H9 (cell line): ENCODE results near the gene RABGAP1L. TPM values are rescaled to one million over a fixed set of nuclear protein-coding genes. Genes with fewer than 3 reads are reported as not detected.

Source experiments
- DNase-seq: peaks from one replicate; pipeline ENCODE4 v3.0.0-alpha.2; 2017
- H2AFZ ChIP-seq: one replicate; pipeline ENCODE4 v1.6.1; 2013; ENCODE audit warnings: mild to moderate bottlenecking, low read length, control low read depth, moderate library complexity
- H2AK5ac ChIP-seq: 2 replicates; pipeline ENCODE4 v1.6.1; 2013; ENCODE audit warnings: low read length, control low read depth, mixed read lengths; ENCODE audit not compliant: insufficient read length
- H2BK120ac ChIP-seq: one replicate; pipeline ENCODE4 v1.6.1; 2013; ENCODE audit warnings: low read depth, mild to moderate bottlenecking, low read length, control low read depth, inconsistent platforms; ENCODE audit not compliant: poor library complexity, severe bottlenecking
- H2BK12ac ChIP-seq: 2 replicates; pipeline ENCODE4 v1.6.1; 2013; ENCODE audit warnings: low read length, control low read depth, mixed read lengths, low read depth; ENCODE audit not compliant: insufficient read length
- H2BK15ac ChIP-seq: 2 replicates; pipeline ENCODE4 v1.6.1; 2013; ENCODE audit warnings: low read depth, low read length, control low read depth
- H2BK20ac ChIP-seq: one replicate; pipeline ENCODE4 v1.6.1; 2013; ENCODE audit warnings: low read depth, mild to moderate bottlenecking, low read length, control low read depth, inconsistent platforms; ENCODE audit not compliant: poor library complexity, severe bottlenecking
- H2BK5ac ChIP-seq: 2 replicates; pipeline ENCODE4 v1.6.1; 2013; ENCODE audit warnings: low read length, control low read depth, mixed read lengths; ENCODE audit not compliant: insufficient read length
- H3K14ac ChIP-seq: 2 replicates; pipeline ENCODE4 v1.6.1; 2013; ENCODE audit warnings: low read length, control low read depth; ENCODE audit not compliant: insufficient read depth
- H3K18ac ChIP-seq: 2 replicates; pipeline ENCODE4 v1.6.1; 2013; ENCODE audit warnings: low read depth, mild to moderate bottlenecking, mixed read lengths, low read length, control low read depth; ENCODE audit not compliant: insufficient read length
- H3K23ac ChIP-seq: 2 replicates; pipeline ENCODE4 v1.6.1; 2013; ENCODE audit warnings: low read length, control low read depth, mixed read lengths, low read depth; ENCODE audit not compliant: insufficient read length
- H3K23me2 ChIP-seq: 2 replicates; pipeline ENCODE4 v1.6.1; 2013; ENCODE audit warnings: low read depth, mild to moderate bottlenecking, mixed read lengths, low read length, control low read depth; ENCODE audit not compliant: insufficient read length, poor library complexity, severe bottlenecking
- H3K27ac ChIP-seq: 2 replicates; pipeline ENCODE4 v1.5.1; 2013; ENCODE audit warnings: low read length, control low read depth, mixed read lengths, low read depth; ENCODE audit not compliant: insufficient read length
- H3K27me3 ChIP-seq: 2 replicates; pipeline ENCODE4 v1.6.1; 2013; ENCODE audit warnings: low read length, control low read depth, inconsistent platforms; ENCODE audit not compliant: insufficient read depth
- H3K4ac ChIP-seq: 2 replicates; pipeline ENCODE4 v1.6.1; 2013; ENCODE audit warnings: low read depth, mild to moderate bottlenecking, control low read depth, inconsistent platforms, low read length, moderate library complexity
- H3K4me1 ChIP-seq: 2 replicates; pipeline ENCODE4 v1.6.1; 2013; ENCODE audit warnings: low read length, control low read depth, inconsistent platforms; ENCODE audit not compliant: insufficient read depth
- H3K4me2 ChIP-seq: 2 replicates; pipeline ENCODE4 v1.6.1; 2013; ENCODE audit warnings: low read length, control low read depth, mixed read lengths; ENCODE audit not compliant: insufficient read length, insufficient read depth
- H3K56ac ChIP-seq: 2 replicates; pipeline ENCODE4 v1.6.1; 2013; ENCODE audit warnings: low read depth, mild to moderate bottlenecking, mixed read lengths, low read length, control low read depth; ENCODE audit not compliant: insufficient read length
- H3K79me1 ChIP-seq: 2 replicates; pipeline ENCODE4 v1.6.1; 2013; ENCODE audit warnings: low read depth, mild to moderate bottlenecking, moderate library complexity, low read length, control low read depth, inconsistent platforms; ENCODE audit not compliant: insufficient read depth, poor library complexity, severe bottlenecking
- H3K79me2 ChIP-seq: 2 replicates; pipeline ENCODE4 v1.6.1; 2013; ENCODE audit warnings: low read length, control low read depth, inconsistent platforms; ENCODE audit not compliant: insufficient read depth
- H3K9ac ChIP-seq: 2 replicates; pipeline ENCODE4 v1.6.1; 2013; ENCODE audit warnings: low read length, control low read depth, mixed read lengths; ENCODE audit not compliant: insufficient read length; ENCODE audit errors: extremely low read depth
- H3K9me3 ChIP-seq: one replicate; pipeline ENCODE4 v1.6.1; 2013; ENCODE audit warnings: low read depth, low read length, inconsistent platforms; ENCODE audit not compliant: control insufficient read depth
- H3T11ph ChIP-seq: one replicate; pipeline ENCODE4 v1.6.1; 2013; ENCODE audit warnings: mild to moderate bottlenecking, low read length, control low read depth, inconsistent platforms
- H4K20me1 ChIP-seq: one replicate; pipeline ENCODE4 v1.6.1; 2013; ENCODE audit not compliant: control insufficient read depth, insufficient read length, insufficient read depth
- H4K5ac ChIP-seq: 2 replicates; pipeline ENCODE4 v1.6.1; 2013; ENCODE audit warnings: low read depth, mild to moderate bottlenecking, mixed read lengths, low read length, control low read depth; ENCODE audit not compliant: insufficient read length
- H4K8ac ChIP-seq: replicated peaks from 2 replicates; pipeline ENCODE4 v1.6.1; 2013; ENCODE audit warnings: low read length, control low read depth, mixed read lengths, low read depth; ENCODE audit not compliant: insufficient read length
- H4K91ac ChIP-seq: 2 replicates; pipeline ENCODE4 v1.6.1; 2013; ENCODE audit warnings: low read depth, mild to moderate bottlenecking, moderate library complexity, mixed read lengths, low read length, control low read depth; ENCODE audit not compliant: insufficient read length
- H3K27ac Mint-ChIP-seq, 3 experiments: 2 replicates in 2 of 3; 3 replicates in 1 of 3; pipeline ENCODE4 v1.8.0; 2020 to 2021; ENCODE audit warnings: mixed read lengths in 3 of 3, mild to moderate bottlenecking in 1 of 3, moderate library complexity in 1 of 3
- H3K27me3 Mint-ChIP-seq: 2 replicates; pipeline ENCODE4 v1.8.0; 2021; ENCODE audit warnings: low read depth, mild to moderate bottlenecking, moderate library complexity, mixed read lengths
- H3K36me3 Mint-ChIP-seq, 3 experiments: 2 replicates in 2 of 3; 3 replicates in 1 of 3; pipeline ENCODE4 v1.8.0; 2020 to 2021; ENCODE audit warnings: low read depth in 3 of 3, mixed read lengths in 3 of 3; ENCODE audit not compliant: insufficient read depth in 1 of 3
- H3K4me1 Mint-ChIP-seq, 2 experiments: 2 replicates each; pipeline ENCODE4 v1.8.0; 2020; ENCODE audit warnings: mixed read lengths in 2 of 2
- H3K4me3 Mint-ChIP-seq, 2 experiments: 2 replicates in 1 of 2; 3 replicates in 1 of 2; pipeline ENCODE4 v1.8.0; 2020 to 2021; ENCODE audit warnings: mild to moderate bottlenecking in 2 of 2, mixed read lengths in 2 of 2, moderate library complexity in 1 of 2
- H3K9me3 Mint-ChIP-seq, 2 experiments: 2 replicates in 1 of 2; 3 replicates in 1 of 2; pipeline ENCODE4 v1.8.0; 2020; ENCODE audit warnings: mild to moderate bottlenecking in 2 of 2, mixed read lengths in 2 of 2, moderate library complexity in 1 of 2
- CTCF ChIP-seq: fragments of 200-600 bp; sonication (generic); conservative IDR thresholded peaks from 3 replicates; pipeline ENCODE4 v1.8.0; 2021; ENCODE audit warnings: antibody characterized with exemption, mild to moderate bottlenecking
- WGBS: extraction: QIAGEN DNeasy Blood & Tissue Kit; methylation state at CpG from one replicate; pipeline ENCODE4 v1.1.7; 2013; ENCODE audit warnings: missing lambda C conversion rate, low lambda C conversion rate, mixed read lengths; ENCODE audit not compliant: insufficient read length; ENCODE audit errors: extremely low coverage; 5-methylcytosine and 5-hydroxymethylcytosine counted together
- total RNA-seq: library from RNA; stranded (reverse); gene quantifications from 2 replicates; pipeline ENCODE4 v1.2.1, GENCODE V29; 2021

RABGAP1L gene
- total RNA-seq, 1 experiment from 2014 or later, result 147 TPM

GRCh38 chr1:174996476-174996875 lies 837.2 kb downstream of the RABGAP1L start:
- peaks cover 12% of the 10 kb centered on the region; the same call in 1 of the 2 replicates for H3K79me2 ChIP-seq
- Mint-ChIP-seq H3K27ac (peak overlapping the region in 1 of 3 experiments; percentile 38; a peak in 1 of 7 replicates), H3K4me1 (peaks cover 16% of the 10 kb centered on the region in 2 experiments), H3K36me3 (peaks cover under 1 to 27% (median 11%) of the 10 kb centered on the region in 3 experiments; a peak in 6 of 7 replicates), H3K9me3 (no peaks in the 10 kb centered on the region), H3K27me3 (no peaks in the 10 kb centered on the region), H3K4me3 (no peak overlapping the region)
- H2AFZ ChIP-seq, result no peak overlapping the region
- no peak overlapping the region for H3K18ac ChIP-seq
- no peak overlapping the region for H4K5ac ChIP-seq
- H3K27me3 ChIP-seq, result no peaks in the 10 kb centered on the region
- H3K9me3 ChIP-seq, result no peaks in the 10 kb centered on the region
- H4K91ac ChIP-seq, result no peak overlapping the region
- no peak overlapping the region for H3K56ac ChIP-seq
- H2BK20ac ChIP-seq, result no peak overlapping the region
- H3K14ac ChIP-seq, result no peak overlapping the region
- no peak overlapping the region for H3K4ac ChIP-seq
- H2BK5ac ChIP-seq, result no peak overlapping the region
- H2BK120ac ChIP-seq, result no peak overlapping the region
- no peak for TF ChIP-seq CTCF
- no peak overlapping the region for H3K27ac ChIP-seq
- no peak overlapping the region for H2BK15ac ChIP-seq
- no peaks in the 10 kb centered on the region for H4K20me1 ChIP-seq
- no peak overlapping the region for H3K9ac ChIP-seq
- WGBS, result no CpG with 5 or more reads among the region's 1 CpG
- no peak overlapping the region for H2AK5ac ChIP-seq
- peaks cover 5% of the 10 kb centered on the region for H3K23me2 ChIP-seq
- no peak overlapping the region for H3T11ph ChIP-seq
- H4K8ac ChIP-seq, result no peak overlapping the region
- no peaks in the 10 kb centered on the region for H3K79me1 ChIP-seq
- no peak overlapping the region for H3K23ac ChIP-seq
- no peak for DNase-seq
- H2BK12ac ChIP-seq, result no peak overlapping the region
- no peaks in the 10 kb centered on the region for H3K4me1 ChIP-seq
- no peak overlapping the region for H3K4me2 ChIP-seq
